Renal cortex interstitium (tissue), 11 donors: ENCODE measurements around the gene PRR14L. TPM values are rescaled to one million over a fixed set of nuclear protein-coding genes. Genes with fewer than 3 reads are reported as not detected.

ENCODE experiments used
- DNase-seq, 11 donors: peaks; one replicate each; pipeline ENCODE4 v3.0.0-alpha.2; 2013; ENCODE audit warnings: low read depth in 9 of 11, low spot score in 4 of 11; ENCODE audit errors: extremely low read depth in 1 of 11
- polyA plus RNA-seq, 3 donors: library from polyadenylated mRNA; unstranded; fragments of 120-200 nt; gene quantifications; one replicate each; pipeline ENCODE4 v1.2.1, GENCODE V29; 2013; ENCODE audit not compliant: insufficient read length in 3 of 3

Gene PRR14L
- polyA plus RNA-seq, 3 donors: 24.0 to 27.7 (median 25.0) TPM

- no peak for DNase-seq
These were observed 96.8 kb downstream of the PRR14L start for GRCh38 chr22:31652911-31653684.

DNA sequence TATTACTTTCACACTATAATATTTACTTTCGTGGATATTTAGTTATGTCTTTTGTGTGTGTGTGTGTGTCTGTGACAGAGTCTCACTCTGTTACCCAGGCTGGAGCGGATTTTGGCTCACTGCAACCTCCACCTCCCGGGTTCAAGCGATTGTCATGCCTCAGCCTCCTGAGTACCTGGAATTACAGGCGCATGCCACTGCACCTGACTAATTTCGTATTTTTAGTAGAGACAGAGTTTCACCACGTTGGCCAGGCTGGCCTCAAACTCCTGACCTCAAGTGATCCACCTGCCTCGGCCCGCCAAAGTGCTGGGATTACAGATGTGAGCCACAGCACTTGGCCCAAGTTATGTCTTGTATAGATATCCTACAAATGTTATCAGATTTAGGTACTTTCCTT lies 97.8 kb downstream of the PRR14L start:
- DNase-seq: no peak

GRCh38 chr22:31651664-31652063 lies 98.3 kb downstream of the PRR14L start:
- no peak for DNase-seq

- no peak for DNase-seq
These were observed 99.5 kb downstream of the PRR14L start for GRCh38 chr22:31650391-31650790.

DNA sequence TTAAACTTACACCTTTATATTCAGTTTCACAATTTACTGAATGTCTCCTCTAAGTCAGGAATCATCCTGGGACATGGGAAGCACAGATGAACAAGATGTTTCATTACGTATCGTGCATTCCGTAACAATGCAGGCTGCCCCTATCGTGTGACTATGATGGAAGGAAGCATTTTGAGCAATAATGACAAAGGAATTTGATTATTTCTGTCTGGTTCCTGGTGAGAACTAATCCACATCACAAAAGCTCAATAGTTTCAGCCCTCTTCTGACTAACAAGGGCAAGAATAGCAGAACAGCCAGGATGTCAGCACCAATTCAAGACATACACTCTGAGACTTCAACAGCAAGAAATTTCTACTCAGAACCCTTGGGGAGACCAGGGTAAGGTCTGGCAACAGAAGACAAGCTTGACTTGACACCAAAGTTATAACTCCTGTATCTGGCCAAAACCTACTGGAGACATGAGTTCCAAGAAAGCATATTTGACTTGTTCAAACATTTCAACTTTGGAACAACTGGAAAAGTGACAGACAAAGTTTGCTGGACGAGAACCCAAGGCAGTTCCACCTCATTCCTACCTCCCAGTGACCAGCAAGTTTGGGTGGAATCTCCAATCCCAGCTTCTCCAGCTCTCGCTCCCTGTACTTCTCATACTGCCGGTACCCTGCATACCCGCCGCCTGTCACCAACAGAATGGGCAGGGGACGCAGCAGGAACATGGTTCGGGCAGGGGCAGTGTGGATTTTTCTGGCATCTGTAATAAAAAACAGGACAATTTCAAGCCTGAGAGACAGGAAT lies 102.2 kb downstream of the PRR14L start:
- DNase-seq: no peak

DNA sequence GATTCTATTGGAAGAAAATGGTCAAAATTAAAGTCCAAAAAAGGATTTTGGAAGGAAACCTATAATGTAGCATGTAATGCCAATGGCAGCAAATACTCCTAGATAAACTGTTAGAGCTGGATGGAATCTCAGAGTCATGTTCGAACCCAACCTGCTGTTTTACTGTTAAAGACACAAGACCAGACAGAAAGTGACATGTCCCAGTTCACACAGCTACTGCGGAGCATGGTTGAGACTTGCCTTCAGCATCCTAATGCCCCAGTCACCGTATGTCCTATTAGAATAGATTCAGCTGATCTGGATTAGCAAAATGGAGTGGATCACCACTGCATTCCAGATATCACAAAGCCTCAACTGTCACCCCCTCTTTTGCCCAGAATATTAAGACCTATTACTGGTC lies 102.9 kb downstream of the PRR14L start:
- DNase-seq: no peak

DNA sequence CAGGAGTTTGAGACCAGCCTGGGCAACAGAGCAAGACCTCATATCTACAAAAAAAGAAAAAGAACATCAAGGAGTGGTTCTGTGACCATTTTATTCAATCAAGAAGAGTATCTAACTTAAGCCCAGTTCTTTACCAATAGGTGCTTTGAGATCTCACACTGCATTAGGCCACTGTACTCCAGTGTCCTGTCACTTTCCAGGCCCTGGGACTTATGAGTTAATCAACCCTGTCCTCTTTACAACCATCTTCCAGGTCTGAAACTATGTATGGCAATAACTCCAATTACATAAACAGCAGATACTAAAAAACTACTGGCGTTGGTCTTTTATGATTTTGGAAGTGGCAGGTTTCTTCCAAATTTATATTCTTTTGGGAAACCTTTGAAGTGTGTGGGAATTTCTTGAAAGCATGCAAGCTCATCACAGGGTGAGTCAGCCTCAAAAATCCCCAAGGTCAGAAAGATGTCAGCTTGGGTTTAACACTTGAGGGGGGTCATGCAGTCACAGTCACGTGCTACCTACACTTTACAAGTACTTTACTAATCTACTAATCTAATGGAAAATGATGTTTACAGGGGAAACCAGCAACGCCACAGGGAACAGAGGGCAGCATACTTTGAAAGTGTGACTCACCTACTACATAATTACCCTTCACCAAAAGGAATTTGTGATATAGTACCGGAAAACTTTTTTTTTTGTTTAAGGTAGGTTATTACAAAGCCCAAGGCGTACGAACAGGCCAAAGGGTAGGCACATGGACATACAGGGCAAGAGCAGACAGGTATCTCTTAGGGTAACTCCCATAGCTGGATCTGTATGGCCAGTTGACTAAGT lies 103.5 kb downstream of the PRR14L start:
- DNase-seq: no peak

DNA sequence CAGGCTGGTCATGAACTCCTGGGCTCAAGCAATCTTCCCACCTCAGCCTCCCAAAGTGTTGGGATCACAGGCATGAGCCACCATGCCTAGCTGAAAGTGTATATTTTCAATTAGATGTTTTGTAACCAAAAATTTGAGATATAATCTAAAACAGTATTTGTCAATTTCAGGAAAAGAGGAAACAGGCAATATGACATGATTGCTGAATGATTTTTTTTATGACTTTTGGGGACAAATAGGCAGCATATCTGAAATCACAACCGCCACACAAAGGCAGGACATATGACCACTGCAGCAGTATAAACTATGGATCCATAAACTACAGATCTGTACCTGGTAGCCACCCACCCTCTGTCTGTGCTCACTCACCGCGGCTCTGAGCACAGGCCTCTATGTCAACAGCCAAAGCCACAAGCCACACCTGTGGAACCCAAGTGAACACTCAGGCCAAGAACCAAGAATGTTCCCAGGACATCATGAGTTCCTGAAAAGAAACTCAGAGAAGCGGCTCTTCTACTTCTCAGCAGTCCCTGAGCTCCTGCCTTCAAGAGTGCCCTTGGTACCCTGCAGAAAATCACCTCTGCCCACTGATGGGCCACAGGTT lies 110.4 kb downstream of the PRR14L start:
- no peak for DNase-seq

GRCh38 chr22:31637891-31638618 lies 111.9 kb downstream of the PRR14L start:
- DNase-seq: no peak

- no peak for DNase-seq
These were observed 112.5 kb downstream of the PRR14L start for GRCh38 chr22:31637447-31637890.

DNA sequence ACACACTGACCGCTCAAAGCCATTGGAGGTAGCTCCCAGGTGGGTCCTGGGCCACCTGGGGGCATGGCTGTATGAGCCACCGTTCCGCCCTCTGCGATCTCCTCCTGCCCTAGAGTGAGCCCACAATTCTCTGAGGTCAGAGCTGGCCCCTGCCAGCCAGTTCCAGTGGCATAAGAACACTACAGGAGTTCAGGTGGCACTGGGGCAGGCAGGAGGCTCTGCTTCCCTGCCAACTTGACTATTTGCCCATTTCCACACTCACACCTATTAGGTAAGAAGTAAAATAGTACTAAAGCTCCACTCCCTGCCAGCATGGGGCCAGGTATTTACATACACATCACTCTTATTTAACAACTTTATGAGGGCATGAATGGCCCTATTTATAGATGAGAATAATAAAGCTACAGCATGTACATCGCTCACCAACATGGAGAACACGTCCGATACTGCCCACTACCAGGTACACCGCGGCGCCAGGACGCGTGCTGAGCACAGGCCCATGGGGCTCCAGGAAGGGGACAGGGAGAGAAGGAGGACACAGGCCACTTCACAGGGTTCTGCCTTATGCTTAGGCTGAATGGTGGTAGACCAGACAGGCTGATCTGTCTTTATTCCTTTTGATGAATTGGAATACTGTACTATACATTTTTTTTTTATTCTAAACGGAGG lies 114.2 kb downstream of the PRR14L start:
- no peak for DNase-seq

DNA sequence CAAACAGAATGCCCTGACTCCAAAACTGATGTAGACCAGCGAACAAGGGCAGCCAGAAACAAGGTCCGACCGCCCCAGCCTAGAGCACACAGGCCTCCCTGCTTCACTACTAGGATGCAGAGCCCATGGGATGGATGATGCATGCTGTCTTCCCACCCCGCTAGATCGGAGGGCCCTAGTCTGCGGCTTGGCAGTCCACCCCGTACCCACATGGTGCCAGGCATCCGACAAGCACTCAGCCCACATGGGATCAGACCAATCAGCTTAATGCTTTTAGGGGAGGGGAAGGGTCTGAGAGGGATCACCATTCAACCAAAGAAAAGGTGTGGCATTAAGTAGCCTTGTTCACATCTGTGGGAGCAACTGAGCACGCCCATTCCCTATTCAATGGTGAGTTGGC lies 118.5 kb downstream of the PRR14L start:
- no peak for DNase-seq

Other genes with a start within 250 kb of the PRR14L start
- gene PISD, start 87.9 kb downstream of the PRR14L start, polyA plus RNA-seq: 10 to 100 TPM; 31.3 to 43.2 (median 33.1) TPM
- gene DEPDC5, start 3.9 kb upstream of the PRR14L start, polyA plus RNA-seq: 10 to 100 TPM; 12.9 to 15.2 (median 15.1) TPM
- 100 to 1,000 TPM in 2 of 3 donors, 10 to 100 TPM in 1; 92.6 to 140 (median 136) TPM for gene YWHAH, start 194.4 kb upstream of the PRR14L start, polyA plus RNA-seq